C4-2B (cell line): Measurements from ENCODE around the gene DLG2.
"Not testable (repeated sequence)": the region's sequence is repeated elsewhere in the genome, so short reads cannot be mapped to it uniquely, and the experiment has no call there.

Experiments used
- H3K27ac ChIP-seq: fragments of 450-650 bp; 2 replicates; pipeline ENCODE4 v1.5.1; 2017
- CTCF ChIP-seq: fragments of 450-650 bp; conservative IDR thresholded peaks from 2 replicates; pipeline ENCODE4 v1.5.1; 2017; ENCODE audit warnings: mild to moderate bottlenecking
- ZFX ChIP-seq: fragments of 450-650 bp; IDR thresholded peaks from 2 replicates; pipeline ENCODE4 v1.6.1; 2017

Gene DLG2

GRCh38 chr11:85627332-85627997, at the start of gene DLG2:
DLG2 (minus strand) TSS chr11:85627344.
- no peak for TF ChIP-seq ZFX
- TF ChIP-seq CTCF = no peak
- H3K27ac ChIP-seq = peak within 1 kb of the TSS; percentile 66

GRCh38 chr11:85673393-85673792, 46.2 kb upstream of the DLG2 start:
- TF ChIP-seq CTCF = no peak
- TF ChIP-seq ZFX = no peak
- H3K27ac ChIP-seq = no peak overlapping the region

- no peak for TF ChIP-seq CTCF
- no peak for TF ChIP-seq ZFX
- H3K27ac ChIP-seq = no peak overlapping the region
Observed at GRCh38 chr11:85672105-85672902, 45.2 kb upstream of the DLG2 start.

GRCh38 chr11:85670949-85671663, 44.0 kb upstream of the DLG2 start:
- not testable (repeated sequence) for H3K27ac ChIP-seq

- no peak overlapping the region for H3K27ac ChIP-seq
- TF ChIP-seq CTCF (no peak), ZFX (no peak)
Observed at GRCh38 chr11:85668157-85668556, 41.0 kb upstream of the DLG2 start.

GRCh38 chr11:85666687-85667086, 39.5 kb upstream of the DLG2 start:
- H3K27ac ChIP-seq = no peak overlapping the region
- no peak for TF ChIP-seq CTCF
- TF ChIP-seq ZFX = no peak

- H3K27ac ChIP-seq = no peak overlapping the region
- TF ChIP-seq ZFX (no peak), CTCF (no peak)
Observed at GRCh38 chr11:85665733-85666132, 38.6 kb upstream of the DLG2 start.
